Measurements from ENCODE around the gene KRT33A. TPM values are rescaled to one million over a fixed set of nuclear protein-coding genes. Genes with fewer than 3 reads are reported as not detected.

Gene KRT33A
- total RNA-seq, 3 donors from 2014 or later (not counting 1 experiment from before 2014, with no cell fraction given), result not detected

GRCh38 chr17:41391535-41391934, 40.9 kb upstream of the KRT33A start:
- DNase-seq, result no peak
- no peak for TF ChIP-seq CTCF (IDR thresholded peaks at IDR 0.05)
- Histone ChIP-seq H3K9me3 (ENCODE audit: control insufficient read depth, insufficient read depth, low read length) (peaks cover 2% of the 10 kb centered on the region), H3K36me3 (ENCODE audit: control insufficient read depth, insufficient read depth, low read length) (no peaks in the 10 kb centered on the region), H3K4me3 (ENCODE audit: low read length) (no peak overlapping the region), H3K4me1 (ENCODE audit: control insufficient read depth, insufficient read depth, low read length) (no peaks in the 10 kb centered on the region), H3K27ac (ENCODE audit: low read length) (no peak overlapping the region), H3K27me3 (ENCODE audit: control insufficient read depth, insufficient read depth, low read length) (no peaks in the 10 kb centered on the region)
- WGBS (ENCODE audit: insufficient coverage), result 86% methylated on average over 1 of the region's 2 CpGs
- Mint-ChIP-seq H3K4me3 (no peak overlapping the region), H3K4me1 (no peaks in the 10 kb centered on the region), H3K36me3 (peaks cover 11% of the 10 kb centered on the region), H3K9me3 (peaks cover 2% of the 10 kb centered on the region in 2 donors), H3K27me3 (ENCODE audit: low read depth in 2 of 2) (peaks cover 10 to 49% of the 10 kb centered on the region in 2 donors), H3K27ac (no peak overlapping the region)
- intact Hi-C loops (cut with micrococcal nuclease), result no loop called here
- ATAC-seq, result no peak

- no peak for ATAC-seq
These were observed 39.8 kb upstream of the KRT33A start for GRCh38 chr17:41390411-41390938.

GRCh38 chr17:41387670-41388069, 37.0 kb upstream of the KRT33A start:
- H3K4me3 Mint-ChIP-seq, result no peak overlapping the region
- H3K36me3 Mint-ChIP-seq, result peaks cover 16% of the 10 kb centered on the region

More at GRCh38 chr17:41390411-41390938, 39.8 kb upstream of the KRT33A start:
- Mint-ChIP-seq H3K9me3 (peaks cover 4 to 7% of the 10 kb centered on the region in 2 donors), H3K36me3 (peaks cover 16% of the 10 kb centered on the region), H3K4me1 (no peaks in the 10 kb centered on the region), H3K4me3 (no peak overlapping the region), H3K27ac (no peak overlapping the region), H3K27me3 (ENCODE audit: low read depth in 2 of 2) (peaks cover 14 to 55% of the 10 kb centered on the region in 2 donors)
- no peak overlapping the region for H3K27ac ChIP-seq (ENCODE audit: low read length)
- H3K27me3 ChIP-seq (ENCODE audit: control insufficient read depth, insufficient read depth, low read length), result no peaks in the 10 kb centered on the region
- WGBS (ENCODE audit: insufficient coverage), result 67% methylated on average over 6 of the region's 7 CpGs
- H3K36me3 ChIP-seq (ENCODE audit: control insufficient read depth, insufficient read depth, low read length), result no peaks in the 10 kb centered on the region
- no peak for TF ChIP-seq CTCF (IDR thresholded peaks at IDR 0.05)
- peaks cover 2% of the 10 kb centered on the region for H3K9me3 ChIP-seq (ENCODE audit: control insufficient read depth, insufficient read depth, low read length)
- no peak for DNase-seq
- H3K4me3 ChIP-seq (ENCODE audit: low read length), result no peak overlapping the region
- H3K4me1 ChIP-seq (ENCODE audit: control insufficient read depth, insufficient read depth, low read length), result no peaks in the 10 kb centered on the region
- intact Hi-C loops (cut with micrococcal nuclease), result no loop called here

More at GRCh38 chr17:41387670-41388069, 37.0 kb upstream of the KRT33A start:
- Histone ChIP-seq H3K27me3 (ENCODE audit: control insufficient read depth, insufficient read depth, low read length) (no peaks in the 10 kb centered on the region), H3K9me3 (ENCODE audit: control insufficient read depth, insufficient read depth, low read length) (peaks cover 2% of the 10 kb centered on the region), H3K4me1 (ENCODE audit: control insufficient read depth, insufficient read depth, low read length) (no peaks in the 10 kb centered on the region), H3K36me3 (ENCODE audit: control insufficient read depth, insufficient read depth, low read length) (no peaks in the 10 kb centered on the region), H3K4me3 (ENCODE audit: low read length) (no peak overlapping the region), H3K27ac (ENCODE audit: low read length) (no peak overlapping the region)
- Mint-ChIP-seq H3K4me1 (no peaks in the 10 kb centered on the region), H3K27ac (no peak overlapping the region), H3K9me3 (peaks cover 4 to 7% of the 10 kb centered on the region in 2 donors), H3K27me3 (ENCODE audit: low read depth in 2 of 2) (peaks cover 20 to 75% of the 10 kb centered on the region in 2 donors)
- intact Hi-C loops (cut with micrococcal nuclease), result no loop called here
- ATAC-seq, result no peak
- no peak for TF ChIP-seq CTCF (IDR thresholded peaks at IDR 0.05)
- DNase-seq, result no peak
- 83% methylated on average over 2 of the region's 4 CpGs for WGBS (ENCODE audit: insufficient coverage)

All from natural killer cell (primary cell).